Measurements from ENCODE around the gene ADSL. TPM values are rescaled to one million over a fixed set of nuclear protein-coding genes. Genes with fewer than 3 reads are reported as not detected.

Gene ADSL
- total and polyA plus RNA-seq, 2 of the 8 experiments (the other 6 are each of a cell fraction or from before 2014, with no cell fraction given) = 197 to 218 TPM

- Histone ChIP-seq H3K23me2 (ENCODE audit: low read depth, low read length) (no peaks in the 10 kb centered on the region), H2BK5ac (ENCODE audit: low read depth, low read length) (no peak overlapping the region), H3K23ac (ENCODE audit: insufficient read length) (no peak overlapping the region), H3K14ac (ENCODE audit: insufficient read length) (no peak overlapping the region), H3K4me3 (ENCODE audit: extremely low read depth in 1 of 4, insufficient read depth in 2 of 4, low read depth in 3 of 4, low read length in 4 of 4) (no peak overlapping the region), H3K36me3 (ENCODE audit: control insufficient read depth in 2 of 4, insufficient read depth in 4 of 4, low read length in 3 of 4) (peaks cover 2 to 24% (median 6%) of the 10 kb centered on the region in 4 experiments; a peak in 7 of 8 replicates), H4K5ac (ENCODE audit: insufficient read length, low read depth, low read length) (no peak overlapping the region), H2BK120ac (replicated peaks; ENCODE audit: low read depth, low read length) (no peak overlapping the region), H3K27me3 (replicated peaks in 1 of 4; ENCODE audit: control insufficient read depth in 3 of 4, extremely low read depth in 1 of 4, insufficient read depth in 3 of 4, low read length in 3 of 4) (no peaks in the 10 kb centered on the region), H3K79me1 (ENCODE audit: low read depth, low read length) (no peaks in the 10 kb centered on the region), H2AK5ac (ENCODE audit: low read depth, low read length) (no peak overlapping the region), H3K56ac (replicated peaks; ENCODE audit: insufficient read length, low read depth, low read length) (no peak overlapping the region), H3K4me1 (replicated peaks in 1 of 4; ENCODE audit: control insufficient read depth in 3 of 4, insufficient read depth in 4 of 4, low read length in 3 of 4) (peaks cover 0 to 2% (median under 1%) of the 10 kb centered on the region in 4 experiments; a peak in 3 of 7 replicates), H3K18ac (ENCODE audit: extremely low read depth, low read length) (no peak overlapping the region), H3K4ac (replicated peaks; ENCODE audit: insufficient read length, low read depth, low read length) (no peak overlapping the region), H4K20me1 (replicated peaks in 1 of 2; ENCODE audit: control insufficient read depth in 1 of 2, insufficient read depth in 2 of 2, low read length in 2 of 2) (no peaks in the 10 kb centered on the region), H2BK20ac (ENCODE audit: low read length) (no peak overlapping the region), H3K79me2 (ENCODE audit: control insufficient read depth in 1 of 2, insufficient read depth in 2 of 2, low read length in 2 of 2) (no peaks in the 10 kb centered on the region), H3K9me3 (ENCODE audit: insufficient read depth in 2 of 2, low read depth in 1 of 2, low read length in 1 of 2) (no peaks in the 10 kb centered on the region), H3K27ac (ENCODE audit: low read depth, low read length) (no peak overlapping the region), H2BK12ac (ENCODE audit: low read depth, low read length) (no peak overlapping the region), H3K4me2 (ENCODE audit: insufficient read depth in 1 of 2, low read depth in 2 of 2, low read length in 2 of 2) (no peak overlapping the region), H2BK15ac (ENCODE audit: low read length) (no peak overlapping the region), H3K9ac (replicated peaks in 1 of 4; ENCODE audit: extremely low read depth in 1 of 4, low read depth in 3 of 4, low read length in 3 of 4) (no peak overlapping the region), H2AFZ (ENCODE audit: low read length) (no peak overlapping the region), H4K91ac (replicated peaks; ENCODE audit: insufficient read length, low read length) (no peak overlapping the region), H4K8ac (ENCODE audit: extremely low read depth, insufficient read depth, low read length) (no peak overlapping the region)
- TF ChIP-seq CBX5 (IDR thresholded peaks at IDR 0.05; ENCODE audit: low read depth, low read length) (no peak), TAF1 (IDR thresholded peaks at IDR 0.05; ENCODE audit: low read depth, low read length) (no peak), FOSL1 (IDR thresholded peaks at IDR 0.05; ENCODE audit: insufficient read depth, low read depth, low read length) (no peak), CREB1 (IDR thresholded peaks at IDR 0.05) (no peak), TAF7 (optimal IDR thresholded peaks at IDR 0.05; ENCODE audit: borderline replicate concordance, low read depth, low read length) (no peak), ASH2L (IDR thresholded peaks at IDR 0.05; ENCODE audit: low read length) (no peak), JUN (IDR thresholded peaks at IDR 0.05; ENCODE audit: low read depth, low read length) (no peak), POLR2AphosphoS5 (IDR thresholded peaks at IDR 0.05; ENCODE audit: low read depth, low read length) (no peak), NRF1 (IDR thresholded peaks at IDR 0.05; ENCODE audit: low read depth, low read length) (no peak)
- TF ChIP-seq, protein P1, sequence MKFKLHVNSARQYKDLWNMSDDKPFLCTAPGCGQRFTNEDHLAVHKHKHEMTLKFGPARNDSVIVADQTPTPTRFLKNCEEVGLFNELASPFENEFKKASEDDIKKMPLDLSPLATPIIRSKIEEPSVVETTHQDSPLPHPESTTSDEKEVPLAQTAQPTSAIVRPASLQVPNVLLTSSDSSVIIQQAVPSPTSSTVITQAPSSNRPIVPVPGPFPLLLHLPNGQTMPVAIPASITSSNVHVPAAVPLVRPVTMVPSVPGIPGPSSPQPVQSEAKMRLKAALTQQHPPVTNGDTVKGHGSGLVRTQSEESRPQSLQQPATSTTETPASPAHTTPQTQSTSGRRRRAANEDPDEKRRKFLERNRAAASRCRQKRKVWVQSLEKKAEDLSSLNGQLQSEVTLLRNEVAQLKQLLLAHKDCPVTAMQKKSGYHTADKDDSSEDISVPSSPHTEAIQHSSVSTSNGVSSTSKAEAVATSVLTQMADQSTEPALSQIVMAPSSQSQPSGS (IDR thresholded peaks at IDR 0.05; ENCODE audit: low read length) = no peak
- DNase-seq (ENCODE audit: low read depth in 1 of 2, low spot score in 2 of 2) (no peak), FAIRE-seq (no peak)
- ChIA-PET CTCF (ENCODE audit: partially characterized antibody) (interaction anchor here (1.0 to 1.6 kb wide), 2 partner anchors 20 to 244 kb away, joined by 4 to 6 read pairs; no protein-coding TSS in a partner anchor), POLR2A (ENCODE audit: partially characterized antibody) (no interaction called here)
- WGBS, 2 experiments (ENCODE audit: extremely low coverage in 1 of 2, insufficient coverage in 1 of 2, insufficient read length in 1 of 2, insufficient replicate concordance in 2 of 2, low coverage in 1 of 2, low lambda C conversion rate in 2 of 2, missing lambda C conversion rate in 1 of 2) = 96% methylated on average over 4 of the region's 4 CpGs; no CpG with 5 or more reads in 1 of the 2 experiments
Observed at GRCh38 chr22:40401532-40401931, 55.2 kb downstream of the ADSL start.

All from H1 (cell line).